ENCODE data around the gene GPHN. TPM values are rescaled to one million over a fixed set of nuclear protein-coding genes. Genes with fewer than 3 reads are reported as not detected.

Gene GPHN
- total RNA-seq, 4 donors from 2014 or later, result 14.4 to 32.7 (median 21.1) TPM

DNA sequence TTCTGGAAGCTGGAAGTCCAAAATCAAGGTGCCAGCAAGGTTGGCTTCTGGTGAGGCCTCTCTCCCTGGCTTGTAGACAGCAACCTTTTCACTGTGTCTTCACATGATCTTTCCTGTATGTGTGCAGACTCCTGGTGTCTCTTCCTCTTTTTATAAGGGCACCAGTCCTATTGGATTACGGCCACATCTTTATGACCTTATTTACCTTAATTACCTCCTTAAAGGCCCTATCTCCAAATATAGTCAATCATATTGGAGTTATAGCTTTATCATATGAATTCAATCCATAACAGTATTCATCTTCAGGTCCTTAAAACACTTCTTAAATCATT, 660.1 kb downstream of the GPHN start:
- Histone ChIP-seq H3K27ac (peak overlapping the region; percentile 21 to 70 (median 67)), H3K36me3 (no peaks in the 10 kb centered on the region), H3K9me3 (no peaks in the 10 kb centered on the region), H3K4me1 (peaks cover 6 to 11% of the 10 kb centered on the region in 2 donors), H3K27me3 (no peaks in the 10 kb centered on the region), H3K4me3 (replicated peaks in 1 of 3) (no peak overlapping the region)
- intact Hi-C loops (cut with DNase I), result loop anchor here (5.0 kb wide), 1 partner anchor 119 kb away; no protein-coding TSS in a partner anchor
- DNase-seq, result no peak
- TF ChIP-seq, protein P1, sequence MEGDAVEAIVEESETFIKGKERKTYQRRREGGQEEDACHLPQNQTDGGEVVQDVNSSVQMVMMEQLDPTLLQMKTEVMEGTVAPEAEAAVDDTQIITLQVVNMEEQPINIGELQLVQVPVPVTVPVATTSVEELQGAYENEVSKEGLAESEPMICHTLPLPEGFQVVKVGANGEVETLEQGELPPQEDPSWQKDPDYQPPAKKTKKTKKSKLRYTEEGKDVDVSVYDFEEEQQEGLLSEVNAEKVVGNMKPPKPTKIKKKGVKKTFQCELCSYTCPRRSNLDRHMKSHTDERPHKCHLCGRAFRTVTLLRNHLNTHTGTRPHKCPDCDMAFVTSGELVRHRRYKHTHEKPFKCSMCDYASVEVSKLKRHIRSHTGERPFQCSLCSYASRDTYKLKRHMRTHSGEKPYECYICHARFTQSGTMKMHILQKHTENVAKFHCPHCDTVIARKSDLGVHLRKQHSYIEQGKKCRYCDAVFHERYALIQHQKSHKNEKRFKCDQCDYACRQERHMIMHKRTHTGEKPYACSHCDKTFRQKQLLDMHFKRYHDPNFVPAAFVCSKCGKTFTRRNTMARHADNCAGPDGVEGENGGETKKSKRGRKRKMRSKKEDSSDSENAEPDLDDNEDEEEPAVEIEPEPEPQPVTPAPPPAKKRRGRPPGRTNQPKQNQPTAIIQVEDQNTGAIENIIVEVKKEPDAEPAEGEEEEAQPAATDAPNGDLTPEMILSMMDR (IDR thresholded peaks at IDR 0.05), result no peak
- TF ChIP-seq POLR2A (IDR thresholded peaks at IDR 0.05), result no peak
- 93 to 94% methylated on average over 1 of the region's 1 CpG for WGBS, 2 donors

- Histone ChIP-seq H3K36me3 (no peaks in the 10 kb centered on the region), H3K9me3 (no peaks in the 10 kb centered on the region), H3K27ac (no peak overlapping the region), H3K4me1 (peaks cover 6 to 11% of the 10 kb centered on the region in 2 donors), H3K27me3 (no peaks in the 10 kb centered on the region), H3K4me3 (replicated peaks in 1 of 3) (no peak overlapping the region)
- WGBS, 2 donors, result 60 to 67% methylated on average over 1 of the region's 1 CpG
- TF ChIP-seq POLR2A (IDR thresholded peaks at IDR 0.05), result no peak
- TF ChIP-seq, protein P1 (IDR thresholded peaks at IDR 0.05), result no peak
- intact Hi-C loops (cut with DNase I), result loop anchor here (10.0 kb wide), 1 partner anchor 64 kb away; no protein-coding TSS in a partner anchor
- no peak for DNase-seq
These were observed 662.7 kb downstream of the GPHN start for GRCh38 chr14:67170660-67171059.

GRCh38 chr14:67172056-67172455, 664.1 kb downstream of the GPHN start:
- intact Hi-C loops (cut with DNase I), result loop anchor here (10.0 kb wide), 1 partner anchor 63 kb away; no protein-coding TSS in a partner anchor

GRCh38 chr14:67172520-67172919, 664.6 kb downstream of the GPHN start:
- Histone ChIP-seq H3K36me3 (no peaks in the 10 kb centered on the region), H3K27me3 (no peaks in the 10 kb centered on the region), H3K4me3 (replicated peaks in 1 of 3) (no peak overlapping the region), H3K9me3 (no peaks in the 10 kb centered on the region), H3K4me1 (peaks cover 6 to 7% of the 10 kb centered on the region in 2 donors), H3K27ac (no peak overlapping the region)
- no peak for DNase-seq
- 60 to 83% methylated on average over 1 of the region's 1 CpG for WGBS, 2 donors
- TF ChIP-seq POLR2A (IDR thresholded peaks at IDR 0.05), result no peak
- TF ChIP-seq, protein P1 (IDR thresholded peaks at IDR 0.05), result no peak
- intact Hi-C loops (cut with DNase I), result loop anchor here (10.0 kb wide), 1 partner anchor 62 kb away; no protein-coding TSS in a partner anchor

More at GRCh38 chr14:67172056-67172455, 664.1 kb downstream of the GPHN start:
- H3K9me3 ChIP-seq, result no peaks in the 10 kb centered on the region
- TF ChIP-seq, protein P1 (IDR thresholded peaks at IDR 0.05), result no peak
- no peak for TF ChIP-seq POLR2A (IDR thresholded peaks at IDR 0.05)
- WGBS, 2 donors, result 84 to 89% methylated on average over 5 of the region's 5 CpGs
- H3K36me3 ChIP-seq, result no peaks in the 10 kb centered on the region
- H3K4me3 ChIP-seq (replicated peaks in 1 of 3), result no peak overlapping the region
- H3K27me3 ChIP-seq, result no peaks in the 10 kb centered on the region
- no peak for DNase-seq
- peaks cover 6 to 11% of the 10 kb centered on the region in 2 donors for H3K4me1 ChIP-seq
- no peak overlapping the region for H3K27ac ChIP-seq

DNA sequence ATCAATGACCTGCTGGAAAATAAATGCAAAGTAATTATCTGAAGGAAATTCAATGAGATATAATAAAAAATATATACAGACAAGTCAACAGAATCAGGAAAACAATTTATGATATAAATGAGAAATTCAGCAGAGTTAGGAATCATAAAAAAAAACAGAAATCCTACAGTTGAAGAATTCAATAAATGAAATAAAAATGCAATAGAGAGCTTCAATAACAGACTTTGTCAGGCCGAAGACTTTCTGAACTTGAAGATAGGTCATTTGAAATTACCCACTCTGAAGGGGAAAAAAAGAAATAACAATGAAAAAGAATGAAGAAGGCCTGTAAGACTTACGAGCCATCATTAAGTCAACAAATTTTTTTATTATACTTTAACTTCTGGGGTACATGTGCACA, 665.8 kb downstream of the GPHN start:
- intact Hi-C loops (cut with DNase I), result loop anchor here (10.0 kb wide), 1 partner anchor 61 kb away; no protein-coding TSS in a partner anchor
- H3K4me3 ChIP-seq (replicated peaks in 1 of 3), result no peak overlapping the region
- H3K4me1 ChIP-seq, result no peaks in the 10 kb centered on the region
- no peak for DNase-seq
- 93 to 94% methylated on average over 2 of the region's 2 CpGs for WGBS, 2 donors
- H3K36me3 ChIP-seq, result no peaks in the 10 kb centered on the region
- H3K9me3 ChIP-seq, result no peaks in the 10 kb centered on the region
- H3K27me3 ChIP-seq, result no peaks in the 10 kb centered on the region
- TF ChIP-seq, protein P1 (IDR thresholded peaks at IDR 0.05), result no peak
- no peak for TF ChIP-seq POLR2A (IDR thresholded peaks at IDR 0.05)
- no peak overlapping the region for H3K27ac ChIP-seq

Measured in thyroid gland (tissue), 4 donors.